Testis (tissue), 3 donors: Measurements from ENCODE around the gene COL6A2. TPM values are rescaled to one million over a fixed set of nuclear protein-coding genes. Genes with fewer than 3 reads are reported as not detected.

Source experiments
- DNase-seq: peaks from one replicate; pipeline ENCODE4 v3.0.0-alpha.2; 2019
- H3K27ac ChIP-seq, 2 donors: fragments of 200-600 bp; sonication (generic); one replicate each; pipeline ENCODE4 v1.5.1; 2019
- H3K27me3 ChIP-seq: fragments of 200-600 bp; sonication (generic); one replicate; pipeline ENCODE4 v1.5.1; 2019
- H3K36me3 ChIP-seq: fragments of 200-600 bp; sonication (generic); one replicate; pipeline ENCODE4 v1.5.1; 2017; ENCODE audit warnings: low read depth; ENCODE audit errors: missing control alignments
- H3K4me1 ChIP-seq: fragments of 200-600 bp; sonication (generic); one replicate; pipeline ENCODE4 v1.5.1; 2019
- H3K4me3 ChIP-seq, 2 donors: fragments of 200-600 bp; sonication (generic); one replicate each; pipeline ENCODE4 v1.5.1; 2017 to 2019
- H3K9me3 ChIP-seq: fragments of 200-600 bp; sonication (generic); one replicate; pipeline ENCODE4 v1.5.1; 2017
- POLR2A ChIP-seq: fragments of 450-650 bp; IDR thresholded peaks from one replicate; pipeline ENCODE4 v1.6.1; 2017; ENCODE audit warnings: antibody characterized with exemption, mild to moderate bottlenecking, moderate library complexity
- WGBS, 2 donors: methylation state at CpG; one replicate each; pipeline ENCODE4 v1.1.5; 2018; 5-methylcytosine and 5-hydroxymethylcytosine counted together
- intact Hi-C: fragments of 100-400 bp; cut with DNase I; formaldehyde crosslinking; loops from one replicate; pipeline ENCODE4 v1.15.1; 2023; ENCODE audit warnings: low total_unique reads
- polyA plus RNA-seq: library from polyadenylated mRNA; stranded (reverse); fragments of 350-450 nt; fragmentation: Illumina TruSeq; extraction: RNeasy Lipid Tissue Mini Kit (QIAGEN cat#74804); gene quantifications from one replicate; pipeline ENCODE4 v1.2.3, GENCODE V29; 2014; ENCODE audit warnings: low read depth, low replicate concordance; ENCODE audit not compliant: insufficient read depth
- total RNA-seq, 2 donors: library from RNA; depleted of rRNA; stranded (reverse); fragments of >200 nt; gene quantifications; one replicate each; pipeline ENCODE4 v1.2.3, GENCODE V29; 2016
- TF ChIP-seq, protein P1 (sequence below), 3 experiments: fragments of 450-650 bp in 2 of 3; fragments of 200-600 bp in 1 of 3; sonication (generic) in 1 of 3; IDR thresholded peaks; one replicate each; pipeline ENCODE4 v1.5.1; 2016 to 2019; ENCODE audit warnings: antibody characterized with exemption in 3 of 3, mild to moderate bottlenecking in 2 of 3, moderate library complexity in 1 of 3

The COL6A2 gene
- total and polyA plus RNA-seq, 3 donors from 2014 or later = 192 to 362 (median 236) TPM

DNA sequence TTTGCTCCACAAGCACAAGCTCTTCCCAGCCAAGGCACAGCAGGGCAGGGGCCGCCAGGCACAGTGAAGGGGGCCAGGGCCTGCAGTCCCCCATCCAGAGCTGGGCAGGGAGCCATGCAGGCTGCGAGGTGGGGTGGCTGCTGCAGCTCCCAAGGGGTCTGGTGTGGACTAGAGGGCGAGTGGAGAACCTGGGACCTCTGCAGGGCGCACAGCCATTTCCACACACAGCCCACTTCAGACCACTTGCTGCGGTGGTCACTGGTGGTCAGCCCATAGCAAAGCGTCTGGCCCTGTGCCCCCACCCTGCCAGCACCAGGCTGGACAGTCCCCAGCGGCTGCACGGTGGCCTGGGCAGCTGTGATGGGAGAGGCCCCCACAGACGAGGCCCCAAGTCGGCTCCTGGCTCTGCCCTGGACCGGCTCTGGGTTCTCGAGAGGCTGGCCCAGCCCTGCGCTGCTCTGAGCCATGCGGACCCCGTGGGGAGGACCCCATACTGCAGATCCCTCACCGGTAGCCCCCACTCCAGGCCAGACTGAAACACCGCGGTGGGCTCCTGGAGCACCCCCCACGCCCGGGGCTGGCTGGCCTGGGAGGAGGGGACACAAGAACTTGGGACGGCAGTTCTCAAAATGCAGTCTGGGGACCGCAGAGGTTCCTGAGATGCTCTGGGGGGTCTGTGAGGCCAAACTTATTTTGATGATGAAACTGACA is 47.1 kb upstream of the COL6A2 start:
- TF ChIP-seq, protein P1, sequence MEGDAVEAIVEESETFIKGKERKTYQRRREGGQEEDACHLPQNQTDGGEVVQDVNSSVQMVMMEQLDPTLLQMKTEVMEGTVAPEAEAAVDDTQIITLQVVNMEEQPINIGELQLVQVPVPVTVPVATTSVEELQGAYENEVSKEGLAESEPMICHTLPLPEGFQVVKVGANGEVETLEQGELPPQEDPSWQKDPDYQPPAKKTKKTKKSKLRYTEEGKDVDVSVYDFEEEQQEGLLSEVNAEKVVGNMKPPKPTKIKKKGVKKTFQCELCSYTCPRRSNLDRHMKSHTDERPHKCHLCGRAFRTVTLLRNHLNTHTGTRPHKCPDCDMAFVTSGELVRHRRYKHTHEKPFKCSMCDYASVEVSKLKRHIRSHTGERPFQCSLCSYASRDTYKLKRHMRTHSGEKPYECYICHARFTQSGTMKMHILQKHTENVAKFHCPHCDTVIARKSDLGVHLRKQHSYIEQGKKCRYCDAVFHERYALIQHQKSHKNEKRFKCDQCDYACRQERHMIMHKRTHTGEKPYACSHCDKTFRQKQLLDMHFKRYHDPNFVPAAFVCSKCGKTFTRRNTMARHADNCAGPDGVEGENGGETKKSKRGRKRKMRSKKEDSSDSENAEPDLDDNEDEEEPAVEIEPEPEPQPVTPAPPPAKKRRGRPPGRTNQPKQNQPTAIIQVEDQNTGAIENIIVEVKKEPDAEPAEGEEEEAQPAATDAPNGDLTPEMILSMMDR (IDR thresholded peaks at IDR 0.05) = no peak
- no peak for TF ChIP-seq POLR2A
- no peak overlapping the region for H3K4me3 ChIP-seq
- no peak for DNase-seq
- 92 to 94% methylated on average over 7 to 22 of the region's 22 CpGs for WGBS, 2 donors
- H3K36me3 ChIP-seq = no peaks in the 10 kb centered on the region
- H3K4me1 ChIP-seq = peaks cover 22% of the 10 kb centered on the region
- no peak overlapping the region for H3K27ac ChIP-seq
- intact Hi-C loops = no loop called here
- H3K9me3 ChIP-seq = no peaks in the 10 kb centered on the region
- no peaks in the 10 kb centered on the region for H3K27me3 ChIP-seq

DNA sequence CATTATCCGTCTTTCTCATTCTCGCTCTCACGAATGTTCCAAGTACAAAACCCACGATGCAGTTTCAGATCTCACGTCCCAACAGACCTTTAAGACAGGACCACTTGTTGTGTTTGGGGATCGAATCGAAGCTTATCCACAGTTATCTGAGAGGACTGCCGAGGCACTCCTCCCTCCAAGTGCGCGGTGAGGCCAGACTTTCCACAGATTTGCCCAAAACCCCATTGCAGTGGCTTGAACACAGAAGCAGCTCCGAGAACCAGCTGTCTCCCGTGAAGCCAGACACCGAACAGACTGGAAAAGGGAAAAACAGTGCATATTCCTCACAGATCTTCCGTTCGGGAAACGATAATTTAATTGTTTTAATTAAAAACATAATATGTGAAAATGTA is 46.5 kb upstream of the COL6A2 start:
- no peak for TF ChIP-seq POLR2A
- TF ChIP-seq, protein P1 (IDR thresholded peaks at IDR 0.05) = no peak
- no peak for DNase-seq
- no peaks in the 10 kb centered on the region for H3K27me3 ChIP-seq
- intact Hi-C loops = no loop called here
- H3K36me3 ChIP-seq = no peaks in the 10 kb centered on the region
- no peak overlapping the region for H3K4me3 ChIP-seq
- H3K4me1 ChIP-seq = peaks cover 27% of the 10 kb centered on the region
- no peaks in the 10 kb centered on the region for H3K9me3 ChIP-seq
- 86 to 90% methylated on average over 16 of the region's 16 CpGs for WGBS, 2 donors
- H3K27ac ChIP-seq = no peak overlapping the region

DNA sequence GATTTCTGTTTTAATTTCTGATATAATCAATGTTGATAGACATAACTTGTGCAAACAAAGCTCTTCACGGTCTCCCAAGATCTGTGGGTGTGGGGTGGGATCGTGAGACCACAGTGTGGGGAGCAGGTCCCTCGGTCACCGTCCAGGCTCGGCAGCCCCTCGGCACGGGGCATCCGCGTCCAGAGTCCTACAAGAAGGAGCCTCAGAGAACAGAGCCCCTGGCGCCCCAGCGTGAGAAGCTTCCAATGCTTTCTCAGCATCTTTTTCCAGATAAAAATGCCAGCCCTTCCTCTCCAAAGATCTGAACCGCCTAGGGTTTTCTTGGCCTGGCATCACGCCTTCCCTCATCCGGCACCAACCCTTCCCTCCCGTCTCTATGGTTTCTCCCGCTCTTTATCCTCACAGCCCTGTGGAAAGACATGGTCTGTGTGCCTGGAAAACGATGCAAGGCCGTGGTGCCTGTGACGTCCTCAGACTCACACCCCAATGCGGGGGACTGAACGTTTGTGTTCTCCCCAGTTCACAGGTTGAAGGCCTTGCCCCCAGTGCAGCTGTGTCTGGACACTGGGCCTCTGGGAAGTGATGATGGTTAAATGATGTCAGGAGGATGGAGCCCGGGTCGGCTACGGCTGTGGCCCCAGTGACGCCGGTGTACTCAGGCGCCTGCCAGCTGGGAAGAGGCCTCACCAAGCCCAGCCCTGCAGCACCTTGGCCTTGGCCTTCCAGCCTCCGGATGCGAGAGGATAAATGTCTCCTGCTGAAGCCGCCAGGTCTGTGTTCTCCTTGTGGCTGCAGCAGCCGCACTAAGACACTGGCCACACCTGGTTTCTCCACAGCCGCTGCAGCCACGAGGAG is 45.9 kb upstream of the COL6A2 start:
- intact Hi-C loops = no loop called here
- Histone ChIP-seq H3K27ac (no peak overlapping the region), H3K36me3 (no peaks in the 10 kb centered on the region), H3K4me1 (peaks cover 34% of the 10 kb centered on the region), H3K4me3 (no peak overlapping the region), H3K27me3 (no peaks in the 10 kb centered on the region), H3K9me3 (no peaks in the 10 kb centered on the region)
- DNase-seq = no peak
- TF ChIP-seq POLR2A = no peak
- TF ChIP-seq, protein P1 (IDR thresholded peaks at IDR 0.05) = no peak
- 92 to 95% methylated on average over 32 to 33 of the region's 33 CpGs for WGBS, 2 donors

DNA sequence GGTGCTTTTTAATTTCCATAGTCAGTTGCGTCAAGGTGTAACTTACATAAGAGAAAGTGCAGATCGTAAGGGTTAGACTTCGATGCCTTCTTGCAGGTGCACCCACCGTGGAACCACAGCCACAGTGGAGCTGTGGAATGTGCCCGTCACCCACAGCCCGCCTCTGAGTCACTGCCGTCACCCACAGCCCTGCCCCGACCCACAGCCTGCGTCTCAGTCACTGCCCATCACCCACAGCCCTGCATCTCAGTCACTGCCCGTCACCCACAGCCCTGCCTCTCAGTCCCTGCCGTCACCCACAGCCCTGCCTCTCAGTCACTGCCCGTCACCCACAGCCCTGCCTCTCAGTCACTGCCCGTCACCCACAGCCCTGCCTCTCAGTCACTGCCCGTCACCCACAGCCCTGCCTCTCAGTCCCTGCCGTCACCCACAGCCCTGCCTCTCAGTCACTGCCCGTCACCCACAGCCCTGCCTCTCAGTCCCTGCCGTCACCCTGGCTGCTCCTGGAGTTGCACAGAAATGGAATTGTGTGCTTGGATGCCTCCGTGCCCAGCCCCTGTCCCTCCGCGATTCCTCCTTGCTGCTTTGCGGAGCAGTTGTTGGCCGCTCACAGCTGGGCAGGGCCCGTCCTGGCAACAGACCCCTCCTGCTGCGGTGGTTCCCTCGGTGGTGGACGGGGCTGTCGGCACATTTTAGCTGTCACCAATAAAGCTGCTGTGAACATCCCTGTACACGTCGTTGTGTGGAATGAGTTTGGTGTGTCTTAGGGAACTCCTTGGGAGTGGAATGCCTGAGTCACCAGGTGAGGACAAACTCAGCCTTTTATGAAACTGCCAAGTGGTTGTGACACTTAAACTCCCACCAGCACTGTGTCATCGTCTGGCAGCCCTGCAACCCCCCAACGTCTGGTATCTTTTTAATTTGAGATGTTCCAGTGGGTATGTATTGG is 44.9 kb upstream of the COL6A2 start:
- no peak for TF ChIP-seq POLR2A
- TF ChIP-seq, protein P1 (IDR thresholded peaks at IDR 0.05) = no peak
- Histone ChIP-seq H3K27ac (no peak overlapping the region), H3K27me3 (no peaks in the 10 kb centered on the region), H3K4me1 (peaks cover 36% of the 10 kb centered on the region), H3K4me3 (no peak overlapping the region), H3K9me3 (no peaks in the 10 kb centered on the region), H3K36me3 (no peaks in the 10 kb centered on the region)
- 79 to 87% methylated on average over 13 to 31 of the region's 31 CpGs for WGBS, 2 donors
- intact Hi-C loops = no loop called here
- DNase-seq = peak; percentile 10
